Natural killer cell (primary cell): ENCODE data around the gene NRARP. TPM values are rescaled to one million over a fixed set of nuclear protein-coding genes. Genes with fewer than 3 reads are reported as not detected.

ENCODE experiments used
- ATAC-seq, 3 donors: fragments of 150-1000 bp in 2 of 3; fragments of 200-7000 bp in 1 of 3; cut with Tn5 transposase; 1 replicate in 1 of 3; 2 replicates in 2 of 3; pipeline ENCODE4 v1.10.0; 2021; ENCODE audit warnings: mild to moderate bottlenecking in 2 of 3, moderate library complexity in 2 of 3
- DNase-seq, 2 donors: peaks; one replicate each; pipeline versions ENCODE4 v3.0.0 to v3.0.0-alpha.2; 2013 to 2021; ENCODE audit warnings: mixed read lengths in 1 of 2
- H3K27ac ChIP-seq: one replicate; pipeline ENCODE4 v1.5.1; 2013; ENCODE audit warnings: mild to moderate bottlenecking, low read length
- H3K27me3 ChIP-seq: one replicate; pipeline ENCODE4 v1.6.1; 2013; ENCODE audit warnings: low read length; ENCODE audit not compliant: control insufficient read depth, insufficient read depth
- H3K36me3 ChIP-seq: one replicate; pipeline ENCODE4 v1.6.1; 2013; ENCODE audit warnings: low read length; ENCODE audit not compliant: control insufficient read depth, insufficient read depth
- H3K4me1 ChIP-seq: one replicate; pipeline ENCODE4 v1.6.1; 2013; ENCODE audit warnings: low read length; ENCODE audit not compliant: control insufficient read depth, insufficient read depth
- H3K4me3 ChIP-seq: one replicate; pipeline ENCODE4 v1.5.1; 2013; ENCODE audit warnings: low read length
- H3K9me3 ChIP-seq: one replicate; pipeline ENCODE4 v1.6.1; 2013; ENCODE audit warnings: low read length; ENCODE audit not compliant: control insufficient read depth, insufficient read depth
- H3K27ac Mint-ChIP-seq, 2 donors: one replicate each; pipeline ENCODE4 v1.8.0; 2022; ENCODE audit warnings: mild to moderate bottlenecking in 2 of 2, mixed read lengths in 2 of 2, moderate library complexity in 1 of 2
- H3K27me3 Mint-ChIP-seq, 2 donors: one replicate each; pipeline ENCODE4 v1.8.0; 2022; ENCODE audit warnings: low read depth in 2 of 2, mixed read lengths in 2 of 2
- H3K36me3 Mint-ChIP-seq: one replicate; pipeline ENCODE4 v1.8.0; 2022; ENCODE audit warnings: mixed read lengths
- H3K4me1 Mint-ChIP-seq, 2 donors: one replicate each; pipeline ENCODE4 v1.8.0; 2022; ENCODE audit warnings: mixed read lengths in 2 of 2
- H3K4me3 Mint-ChIP-seq: one replicate; pipeline ENCODE4 v1.8.0; 2022; ENCODE audit warnings: mild to moderate bottlenecking, moderate library complexity, mixed read lengths
- H3K9me3 Mint-ChIP-seq, 2 donors: one replicate each; pipeline ENCODE4 v1.8.0; 2022; ENCODE audit warnings: mixed read lengths in 2 of 2
- CTCF ChIP-seq: fragments of 200-600 bp; IDR thresholded peaks from one replicate; pipeline ENCODE4 v1.8.0; 2022; ENCODE audit warnings: antibody characterized with exemption
- whole genome bisulfite sequencing: methylation state at CpG from one replicate; pipeline ENCODE4 v1.1.7; 2013; ENCODE audit warnings: missing lambda C conversion rate; ENCODE audit not compliant: insufficient coverage; 5-methylcytosine and 5-hydroxymethylcytosine counted together
- intact Hi-C: fragments of 100-400 bp; cut with micrococcal nuclease; formaldehyde crosslinking; loops from one replicate; pipeline ENCODE4 v1.14.2; 2022
- total RNA-seq, 4 donors: library from RNA; stranded (reverse); fragments of 120-200 nt in 1 of 4; gene quantifications; one replicate each; pipeline versions ENCODE4 v1.2.3 to v1.2.4, GENCODE V29; 2013 to 2022

Gene NRARP
- total RNA-seq, 3 donors from 2014 or later (not counting 1 experiment from before 2014, with no cell fraction given): 0.88 to 2.3 (median 1.2) TPM

GRCh38 chr9:137326445-137327065 is 24.5 kb upstream of the NRARP start:
- TF ChIP-seq CTCF: no peak
- H3K27ac Mint-ChIP-seq: peak overlapping the region in 1 of 2 donors; percentile 87
- H3K9me3 Mint-ChIP-seq: peaks cover 4 to 7% of the 10 kb centered on the region in 2 donors
- no peak overlapping the region for H3K4me3 ChIP-seq
- H3K27me3 ChIP-seq: peaks cover 4% of the 10 kb centered on the region
- DNase-seq: peak in 1 of 2 donors; percentile 42
- peaks cover 9% of the 10 kb centered on the region for H3K4me1 ChIP-seq
- intact Hi-C loops: no loop called here
- peaks cover 3 to 14% of the 10 kb centered on the region in 2 donors for H3K27me3 Mint-ChIP-seq
- 28% methylated on average over 19 of the region's 19 CpGs for WGBS
- H3K27ac ChIP-seq: peak overlapping the region; percentile 47
- no peaks in the 10 kb centered on the region for H3K36me3 ChIP-seq
- peaks cover 5 to 23% of the 10 kb centered on the region in 2 donors for H3K4me1 Mint-ChIP-seq
- H3K36me3 Mint-ChIP-seq: no peaks in the 10 kb centered on the region
- ATAC-seq: peak; percentile 75 to 91 (median 81)
- no peaks in the 10 kb centered on the region for H3K9me3 ChIP-seq
- H3K4me3 Mint-ChIP-seq: peak overlapping the region; percentile 45

- Mint-ChIP-seq H3K36me3 (no peaks in the 10 kb centered on the region), H3K4me3 (no peak overlapping the region), H3K27me3 (peaks cover 3 to 14% of the 10 kb centered on the region in 2 donors), H3K9me3 (peaks cover 4 to 7% of the 10 kb centered on the region in 2 donors), H3K4me1 (peaks cover 5 to 25% of the 10 kb centered on the region in 2 donors), H3K27ac (peak overlapping the region in 1 of 2 donors; percentile 87)
- Histone ChIP-seq H3K36me3 (no peaks in the 10 kb centered on the region), H3K4me1 (peaks cover 17% of the 10 kb centered on the region), H3K9me3 (no peaks in the 10 kb centered on the region), H3K27me3 (peaks cover 4% of the 10 kb centered on the region), H3K27ac (peak overlapping the region; percentile 30), H3K4me3 (no peak overlapping the region)
- WGBS: 96% methylated on average over 12 of the region's 12 CpGs
- ATAC-seq (no peak), DNase-seq (no peak)
- TF ChIP-seq CTCF: no peak
- intact Hi-C loops: no loop called here
These were observed 23.7 kb upstream of the NRARP start for GRCh38 chr9:137325799-137326198.

DNA sequence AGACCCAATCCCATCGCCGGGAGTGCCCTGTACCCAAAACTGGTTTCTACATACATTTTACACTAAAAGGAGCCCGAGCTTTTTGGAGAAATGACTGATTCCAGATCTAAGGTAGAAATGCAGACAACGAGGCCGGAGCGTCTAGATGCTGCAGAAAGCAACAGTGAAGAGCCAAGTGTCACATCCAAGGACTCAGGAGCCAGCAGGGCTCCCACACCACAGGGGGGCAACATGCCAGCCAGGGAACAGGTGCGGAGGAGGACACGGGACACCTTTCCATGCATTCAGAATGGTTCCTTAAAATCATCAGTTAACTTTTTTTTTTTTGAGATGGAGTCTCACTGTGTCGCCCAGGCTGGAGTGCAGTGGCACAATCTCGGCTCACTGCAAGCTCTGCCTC is 23.1 kb upstream of the NRARP start:
- H3K4me3 Mint-ChIP-seq: no peak overlapping the region
- H3K27me3 Mint-ChIP-seq: peaks cover 3 to 14% of the 10 kb centered on the region in 2 donors
- peaks cover 24% of the 10 kb centered on the region for H3K4me1 ChIP-seq
- intact Hi-C loops: no loop called here
- no peak overlapping the region for H3K27ac Mint-ChIP-seq
- peaks cover 3 to 7% of the 10 kb centered on the region in 2 donors for H3K9me3 Mint-ChIP-seq
- TF ChIP-seq CTCF: no peak
- no peak overlapping the region for H3K4me3 ChIP-seq
- ATAC-seq: no peak
- no peak for DNase-seq
- H3K27me3 ChIP-seq: peaks cover 4% of the 10 kb centered on the region
- peaks cover 10 to 25% of the 10 kb centered on the region in 2 donors for H3K4me1 Mint-ChIP-seq
- 95% methylated on average over 10 of the region's 10 CpGs for WGBS
- H3K27ac ChIP-seq: no peak overlapping the region
- no peaks in the 10 kb centered on the region for H3K36me3 ChIP-seq
- no peaks in the 10 kb centered on the region for H3K9me3 ChIP-seq
- H3K36me3 Mint-ChIP-seq: no peaks in the 10 kb centered on the region
